Superior temporal gyrus (tissue), 1 donor: ENCODE measurements around the gene ACO1.

Experiments
- DNase-seq: peaks from one replicate; pipeline ENCODE4 v3.0.0-alpha.2; 2016; ENCODE audit errors: extremely low spot score

ACO1 gene

GRCh38 chr9:32419921-32420320, 35.5 kb downstream of the ACO1 start:
- peak; percentile 33 for DNase-seq

- DNase-seq = no peak
Measured at GRCh38 chr9:32422237-32422806, 37.9 kb downstream of the ACO1 start.

- no peak for DNase-seq
Measured at GRCh38 chr9:32423371-32423770, 38.9 kb downstream of the ACO1 start.

GRCh38 chr9:32424616-32425015, 40.2 kb downstream of the ACO1 start:
- DNase-seq = no peak

- DNase-seq = peak; percentile 53
Measured at GRCh38 chr9:32426278-32426939, 42.0 kb downstream of the ACO1 start.

- peak; percentile 66 for DNase-seq
Measured at GRCh38 chr9:32427111-32427873, 42.8 kb downstream of the ACO1 start.

- no peak for DNase-seq
Measured at GRCh38 chr9:32430720-32431119, 46.3 kb downstream of the ACO1 start.

GRCh38 chr9:32431196-32431595, 46.8 kb downstream of the ACO1 start:
- DNase-seq = no peak

- DNase-seq = no peak
Measured at GRCh38 chr9:32431940-32432555, 47.6 kb downstream of the ACO1 start.

GRCh38 chr9:32434892-32435291, 50.4 kb downstream of the ACO1 start:
- no peak for DNase-seq

GRCh38 chr9:32441678-32442077, 57.2 kb downstream of the ACO1 start:
- no peak for DNase-seq

GRCh38 chr9:32442433-32442832, 58.0 kb downstream of the ACO1 start:
- DNase-seq = no peak

- DNase-seq = no peak
Measured at GRCh38 chr9:32449969-32450368, 65.5 kb downstream of the ACO1 start.

- DNase-seq = no peak
Measured at GRCh38 chr9:32454280-32454679, 69.8 kb downstream of the ACO1 start.

GRCh38 chr9:32455738-32456137, 71.3 kb downstream of the ACO1 start:
- DNase-seq = peak; percentile 39

GRCh38 chr9:32456564-32456963, 72.1 kb downstream of the ACO1 start:
- DNase-seq = no peak

GRCh38 chr9:32463500-32464293, 79.3 kb downstream of the ACO1 start:
- DNase-seq = no peak

- no peak for DNase-seq
Measured at GRCh38 chr9:32468740-32469139, 84.3 kb downstream of the ACO1 start.

GRCh38 chr9:32472344-32472743, 87.9 kb downstream of the ACO1 start:
- no peak for DNase-seq

- no peak for DNase-seq
Measured at GRCh38 chr9:32483343-32483742, 98.9 kb downstream of the ACO1 start.

GRCh38 chr9:32486839-32487562, 102.6 kb downstream of the ACO1 start:
- DNase-seq = no peak
